K562 treated with DMSO at 1 percent for 48 hours (cell line): ENCODE results near the gene MAP3K1. TPM values are rescaled to one million over a fixed set of nuclear protein-coding genes. Genes with fewer than 3 reads are reported as not detected.

ENCODE experiments used
- total RNA-seq: library from RNA; unstranded; fragments of 300-600 nt; gene quantifications from 2 replicates; pipeline ENCODE4 v1.2.3, GENCODE V29; 2022; ENCODE audit warnings: low replicate concordance; ENCODE audit errors: extremely low read depth

MAP3K1 gene
- not detected in 2 replicates for total RNA-seq

DNA sequence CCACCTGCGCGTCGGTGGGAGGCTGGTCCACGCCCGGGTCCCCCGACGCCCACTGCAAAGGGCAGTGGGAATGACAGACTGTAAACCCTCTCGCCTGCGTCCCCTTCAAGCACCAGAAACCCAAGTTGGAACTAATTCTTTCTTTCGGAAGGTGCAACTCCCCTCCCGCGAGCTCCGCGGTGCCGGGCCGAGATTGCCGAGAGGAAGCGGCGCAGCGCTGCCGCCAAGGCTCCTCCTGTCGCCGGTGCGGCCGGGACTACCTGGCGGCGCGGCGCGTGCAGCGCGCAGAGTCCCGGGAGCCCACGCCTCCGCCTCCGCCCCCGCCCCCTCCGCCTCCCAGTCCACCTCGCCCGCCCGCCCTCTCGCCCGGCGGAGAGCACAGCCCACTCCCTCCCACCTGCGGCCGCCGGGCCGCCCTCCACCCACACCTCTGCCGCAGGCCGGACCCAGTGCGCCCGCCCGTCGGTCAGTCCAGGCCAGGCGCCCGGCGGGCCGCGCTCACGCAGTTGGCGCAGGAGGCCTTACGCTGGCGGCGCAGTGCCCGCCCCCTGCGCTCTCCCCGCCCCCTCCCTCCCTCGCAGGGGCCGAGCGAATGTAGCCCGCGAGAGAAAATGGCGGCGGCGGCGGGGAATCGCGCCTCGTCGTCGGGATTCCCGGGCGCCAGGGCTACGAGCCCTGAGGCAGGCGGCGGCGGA lies at the start of gene MAP3K1:
TSS of gene MAP3K1 (plus strand) at position 587 of the 695 bp plus-strand sequence. CDS start at position 612, 25 bp downstream.

DNA sequence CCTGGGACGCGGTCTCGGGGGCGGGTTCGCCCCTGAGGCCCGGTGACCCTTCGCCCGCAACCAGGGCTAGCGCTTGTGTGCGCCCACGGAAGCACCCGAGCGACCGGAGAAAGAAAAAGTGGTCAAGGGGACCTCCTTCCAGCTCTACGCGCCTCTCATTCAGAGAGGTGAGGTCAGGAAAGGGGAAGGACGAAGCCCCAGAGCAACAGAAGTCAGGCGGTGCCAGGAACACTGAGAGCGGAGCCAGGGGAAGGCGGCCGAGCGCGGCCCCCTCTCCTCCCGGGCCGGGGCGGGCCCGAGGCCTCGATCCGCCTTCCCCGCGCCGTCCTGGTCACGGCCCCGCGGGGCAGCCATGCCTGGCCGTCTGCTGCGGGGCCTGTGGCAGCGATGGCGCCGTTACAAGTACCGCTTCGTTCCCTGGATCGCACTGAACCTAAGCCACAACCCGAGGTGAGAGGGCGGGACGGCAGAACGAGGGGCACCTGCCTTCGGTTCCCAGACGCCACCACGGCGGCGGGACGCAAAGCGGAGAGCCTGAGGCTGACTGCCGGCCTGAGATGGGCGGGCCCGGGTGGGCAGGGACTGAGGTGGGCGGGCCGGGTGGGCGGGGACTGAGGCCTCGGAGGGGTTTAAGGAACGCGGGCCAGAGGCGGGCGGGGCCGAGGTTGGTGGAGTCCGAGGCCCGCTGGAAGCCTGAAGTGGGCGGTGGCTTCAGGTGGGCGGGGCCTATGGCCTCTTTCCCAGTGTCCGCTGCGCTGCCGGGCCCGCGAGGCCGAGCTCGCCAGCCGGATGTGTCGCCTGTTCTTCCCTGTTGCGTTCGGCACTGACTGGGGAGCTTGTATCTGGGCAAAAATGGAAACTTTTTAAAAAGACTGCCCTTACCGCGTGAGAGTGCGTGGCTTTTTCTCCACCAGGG lies 94.2 kb downstream of the MAP3K1 start, which contains the start of gene SETD9:
TSS of gene SETD9 (plus strand) at position 303 of the 916 bp plus-strand sequence. CDS start at position 353, 50 bp downstream.

Other genes with a start within 250 kb of the MAP3K1 start
- not detected in 2 replicates for gene SETD9, start 94.0 kb downstream of the MAP3K1 start, total RNA-seq
- not detected in 2 replicates for gene MIER3, start 136.6 kb downstream of the MAP3K1 start, total RNA-seq